DOHH2 (cell line): ENCODE measurements around the gene TOM1.

Experiments
- H3F3A ChIP-seq: fragments of 200-600 bp; sonication (generic), shearing (Covaris generic); 2 replicates; pipeline ENCODE4 v1.6.0; 2016; ENCODE audit warnings: antibody characterized with exemption, mild to moderate bottlenecking; ENCODE audit not compliant: control insufficient read depth, insufficient read depth
- H3K27ac ChIP-seq: fragments of 200-600 bp; sonication (generic); 2 replicates; pipeline ENCODE4 v1.5.1; 2014; ENCODE audit warnings: low read depth, mild to moderate bottlenecking, low read length, moderate library complexity
- H3K27me3 ChIP-seq: fragments of 200-600 bp; sonication (generic); 2 replicates; pipeline ENCODE4 v1.6.1; 2014; ENCODE audit warnings: mild to moderate bottlenecking, low read length, mixed read lengths; ENCODE audit not compliant: control insufficient read depth
- H3K36me3 ChIP-seq: fragments of 200-600 bp; sonication (generic); 2 replicates; pipeline ENCODE4 v1.6.1; 2014; ENCODE audit warnings: mild to moderate bottlenecking, low read length, moderate library complexity, mixed read lengths; ENCODE audit not compliant: control insufficient read depth
- H3K4me1 ChIP-seq: fragments of 200-600 bp; sonication (generic); 2 replicates; pipeline ENCODE4 v1.6.1; 2014; ENCODE audit warnings: mild to moderate bottlenecking, low read length, mixed read lengths; ENCODE audit not compliant: control insufficient read depth
- H3K4me2 ChIP-seq: fragments of 200-600 bp; sonication (generic); 2 replicates; pipeline ENCODE4 v1.6.0; 2014; ENCODE audit warnings: mild to moderate bottlenecking, low read length, moderate library complexity
- H3K4me3 ChIP-seq: fragments of 200-600 bp; sonication (generic); 2 replicates; pipeline ENCODE4 v1.5.1; 2014; ENCODE audit warnings: mild to moderate bottlenecking, low read length, mixed read lengths
- H3K79me2 ChIP-seq: fragments of 200-600 bp; sonication (generic); 2 replicates; pipeline ENCODE4 v1.6.1; 2014; ENCODE audit warnings: mild to moderate bottlenecking, low read length, mixed read lengths; ENCODE audit not compliant: control insufficient read depth
- H3K9me2 ChIP-seq: fragments of 200-600 bp; sonication (generic); replicated peaks from 2 replicates; pipeline ENCODE4 v1.6.1; 2014; ENCODE audit warnings: mild to moderate bottlenecking, low read length, mixed read lengths; ENCODE audit not compliant: control insufficient read depth
- H3K9me3 ChIP-seq: fragments of 200-600 bp; sonication (generic); 2 replicates; pipeline ENCODE4 v1.6.1; 2014; ENCODE audit warnings: antibody characterized with exemption, low read length, mixed read lengths; ENCODE audit not compliant: control insufficient read depth, insufficient read depth
- H4K20me1 ChIP-seq: fragments of 200-600 bp; sonication (generic); 2 replicates; pipeline ENCODE4 v1.6.0; 2014; ENCODE audit warnings: low read depth, mild to moderate bottlenecking, antibody characterized with exemption, low read length, moderate library complexity; ENCODE audit not compliant: control insufficient read depth, insufficient read depth
- EZH2phosphoT487 ChIP-seq: fragments of 200-600 bp; sonication (generic); IDR thresholded peaks from 2 replicates; pipeline ENCODE4 v1.6.1; 2017; ENCODE audit warnings: borderline replicate concordance, mild to moderate bottlenecking, antibody characterized with exemption, low read length, moderate library complexity, mixed read lengths
- TF ChIP-seq, protein P1 (sequence below): fragments of 200-600 bp; sonication (generic); IDR thresholded peaks from one replicate; pipeline ENCODE4 v1.5.1; 2014; ENCODE audit warnings: antibody characterized with exemption, mild to moderate bottlenecking, low read depth, low read length; ENCODE audit not compliant: poor library complexity, severe bottlenecking

Gene TOM1

DNA sequence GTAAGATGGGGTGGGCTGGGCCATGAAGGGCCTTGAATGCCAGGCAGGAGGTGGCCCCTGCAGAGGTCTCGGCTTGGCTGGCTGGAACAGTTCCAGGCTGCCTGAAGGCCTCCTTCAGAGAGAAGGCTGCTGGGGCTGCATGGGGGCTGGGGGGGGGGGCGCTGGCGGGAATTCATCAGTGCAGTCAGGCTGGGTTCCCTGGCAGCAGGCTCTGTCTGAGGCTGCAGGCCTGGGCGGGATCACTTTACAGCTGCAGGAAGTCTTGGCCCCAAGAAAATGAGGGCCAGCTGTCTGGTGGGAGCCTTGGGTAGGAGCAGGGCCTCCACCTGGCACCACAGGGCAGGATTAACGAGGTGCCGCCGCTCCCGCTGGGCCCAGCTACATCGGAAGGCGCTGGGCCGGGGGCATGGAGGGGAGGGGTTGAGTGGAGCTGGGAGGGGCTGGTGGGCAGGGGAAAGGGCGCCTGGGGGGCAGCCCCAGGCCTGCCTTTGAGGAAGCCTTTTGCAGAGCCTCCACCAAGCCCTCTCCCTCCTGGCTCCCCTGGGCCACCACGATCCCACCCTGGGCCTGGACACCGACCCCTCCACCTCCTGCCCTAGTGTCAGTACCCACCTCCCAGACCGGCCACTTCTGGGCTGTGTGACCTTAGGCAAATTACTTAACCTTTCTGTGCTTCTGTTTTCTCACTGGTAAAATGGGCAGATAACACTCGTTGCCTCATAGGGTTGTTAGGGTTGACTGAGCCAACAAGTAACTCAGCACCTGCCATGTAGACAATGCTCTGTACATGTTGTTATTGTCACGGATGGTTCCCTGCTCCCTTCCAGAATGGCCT, 50.2 kb downstream of the TOM1 start:
- Histone ChIP-seq H3K9me2 (no peaks in the 10 kb centered on the region), H3K36me3 (no peaks in the 10 kb centered on the region), H3K4me2 (peak overlapping the region; percentile 89), H4K20me1 (no peaks in the 10 kb centered on the region), H3K4me1 (peaks cover 51% of the 10 kb centered on the region), H3K27ac (peak overlapping the region; percentile 85), H3K27me3 (no peaks in the 10 kb centered on the region), H3F3A (peaks cover 5% of the 10 kb centered on the region; the same call in 1 of the 2 replicates), H3K4me3 (peak overlapping the region; percentile 72), H3K79me2 (no peaks in the 10 kb centered on the region), H3K9me3 (no peaks in the 10 kb centered on the region)
- TF ChIP-seq, protein P1, sequence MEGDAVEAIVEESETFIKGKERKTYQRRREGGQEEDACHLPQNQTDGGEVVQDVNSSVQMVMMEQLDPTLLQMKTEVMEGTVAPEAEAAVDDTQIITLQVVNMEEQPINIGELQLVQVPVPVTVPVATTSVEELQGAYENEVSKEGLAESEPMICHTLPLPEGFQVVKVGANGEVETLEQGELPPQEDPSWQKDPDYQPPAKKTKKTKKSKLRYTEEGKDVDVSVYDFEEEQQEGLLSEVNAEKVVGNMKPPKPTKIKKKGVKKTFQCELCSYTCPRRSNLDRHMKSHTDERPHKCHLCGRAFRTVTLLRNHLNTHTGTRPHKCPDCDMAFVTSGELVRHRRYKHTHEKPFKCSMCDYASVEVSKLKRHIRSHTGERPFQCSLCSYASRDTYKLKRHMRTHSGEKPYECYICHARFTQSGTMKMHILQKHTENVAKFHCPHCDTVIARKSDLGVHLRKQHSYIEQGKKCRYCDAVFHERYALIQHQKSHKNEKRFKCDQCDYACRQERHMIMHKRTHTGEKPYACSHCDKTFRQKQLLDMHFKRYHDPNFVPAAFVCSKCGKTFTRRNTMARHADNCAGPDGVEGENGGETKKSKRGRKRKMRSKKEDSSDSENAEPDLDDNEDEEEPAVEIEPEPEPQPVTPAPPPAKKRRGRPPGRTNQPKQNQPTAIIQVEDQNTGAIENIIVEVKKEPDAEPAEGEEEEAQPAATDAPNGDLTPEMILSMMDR: no peak
- TF ChIP-seq EZH2phosphoT487: no peak

DNA sequence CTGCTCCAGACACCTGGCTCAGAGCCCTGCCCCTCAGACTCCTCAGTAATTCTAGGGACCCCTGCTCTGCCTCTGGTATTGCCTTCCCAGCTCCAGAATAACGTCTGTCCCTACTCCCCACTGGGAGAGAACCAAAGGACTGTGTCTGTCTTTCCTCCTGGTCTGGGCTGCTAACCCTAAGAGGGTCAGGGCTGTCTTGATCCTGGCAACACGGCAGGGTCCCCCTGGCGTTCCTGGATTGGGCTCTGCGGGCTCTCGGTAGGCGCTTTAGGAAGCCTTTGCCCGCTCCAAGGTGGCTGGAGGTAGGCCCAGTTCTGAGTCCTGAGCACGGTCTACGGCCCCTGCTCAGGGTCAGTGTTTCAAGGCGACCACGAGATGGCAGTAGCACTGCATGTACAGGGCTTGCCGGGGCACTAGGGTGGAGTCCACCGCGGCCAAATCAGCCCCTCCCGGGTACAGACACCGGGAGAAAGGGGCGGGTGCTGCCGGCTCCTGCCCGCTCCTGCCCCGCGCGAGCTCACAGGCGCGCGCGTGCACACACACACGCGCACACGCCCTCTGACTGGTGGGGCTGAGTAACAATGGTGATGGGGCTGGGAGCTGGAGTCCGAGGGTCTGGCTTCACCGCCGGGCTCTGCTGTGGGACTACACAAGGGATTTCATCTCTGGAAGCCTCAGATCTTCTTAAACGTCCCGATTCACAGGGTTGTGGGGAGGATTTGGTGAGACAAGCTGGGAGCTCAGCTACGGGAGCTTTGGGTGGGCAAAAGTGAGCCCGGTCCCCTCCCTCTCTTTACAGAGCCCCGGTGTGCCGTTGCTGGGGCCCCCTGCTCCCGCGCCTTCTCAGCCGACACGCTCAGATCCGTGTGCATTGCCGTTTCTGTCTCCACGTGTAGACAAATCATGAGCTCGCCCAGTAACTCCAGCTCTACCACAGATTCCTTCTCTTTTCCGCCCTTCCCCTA, 51.1 kb downstream of the TOM1 start:
- TF ChIP-seq EZH2phosphoT487: no peak
- TF ChIP-seq, protein P1: peak; percentile 63
- Histone ChIP-seq H3K4me3 (peak overlapping the region; percentile 72), H3F3A (peaks cover 5% of the 10 kb centered on the region; the same call in 1 of the 2 replicates), H3K9me3 (no peaks in the 10 kb centered on the region), H3K79me2 (no peaks in the 10 kb centered on the region), H3K27ac (peak overlapping the region; percentile 85), H3K27me3 (no peaks in the 10 kb centered on the region), H3K36me3 (no peaks in the 10 kb centered on the region), H3K4me2 (peak overlapping the region; percentile 89), H3K9me2 (no peaks in the 10 kb centered on the region), H3K4me1 (peaks cover 53% of the 10 kb centered on the region), H4K20me1 (no peaks in the 10 kb centered on the region)

DNA sequence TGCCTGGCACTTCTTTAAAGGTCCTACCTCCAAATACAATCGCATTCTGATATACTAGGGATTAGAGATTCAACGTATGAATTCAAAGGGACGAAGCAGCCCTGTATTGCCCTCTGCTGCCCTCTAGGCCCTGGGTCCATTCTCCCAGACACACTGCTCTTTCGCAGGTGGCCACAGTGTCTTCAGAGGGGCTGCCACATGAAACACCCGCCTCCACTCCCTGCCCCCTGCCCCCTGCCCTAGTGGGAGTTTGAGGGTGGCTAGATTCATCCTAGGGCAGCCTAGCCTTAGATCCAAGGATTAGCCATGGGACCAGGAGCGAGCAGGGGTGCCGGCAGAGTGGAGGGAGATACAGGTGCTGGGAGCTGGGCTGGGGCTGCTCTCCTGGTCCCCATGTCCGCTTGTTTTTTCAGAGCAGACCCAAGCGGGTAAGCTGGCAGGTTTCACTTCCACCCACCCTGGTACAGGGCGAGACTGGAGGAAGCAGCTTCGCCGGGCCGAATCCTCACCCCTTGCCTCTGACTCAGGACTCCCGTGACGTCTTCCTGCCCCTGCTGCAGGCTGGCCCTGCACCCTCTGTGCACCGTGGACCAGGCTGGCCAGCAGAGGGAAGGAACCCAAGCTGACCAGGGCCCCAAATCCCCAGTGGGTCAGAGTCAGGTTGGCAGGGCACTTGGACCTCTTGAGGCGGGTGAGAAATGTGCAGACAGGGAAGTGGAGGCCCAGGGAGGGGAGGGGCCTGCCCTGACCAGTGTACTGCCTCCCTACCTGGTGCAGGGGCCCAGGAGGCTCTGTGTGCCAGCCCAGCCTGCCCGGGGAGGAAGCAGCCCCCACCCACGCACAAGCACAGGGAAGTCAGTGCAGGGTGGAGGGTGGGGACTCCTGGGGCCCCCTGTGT, 52.8 kb downstream of the TOM1 start:
- Histone ChIP-seq H3K36me3 (no peaks in the 10 kb centered on the region), H3F3A (peaks cover 5% of the 10 kb centered on the region; the same call in 1 of the 2 replicates), H3K4me2 (peak overlapping the region; percentile 89), H3K27me3 (no peaks in the 10 kb centered on the region), H3K27ac (peak overlapping the region; percentile 85), H3K4me1 (peaks cover 61% of the 10 kb centered on the region), H3K9me2 (no peaks in the 10 kb centered on the region), H3K79me2 (no peaks in the 10 kb centered on the region), H4K20me1 (no peaks in the 10 kb centered on the region), H3K9me3 (no peaks in the 10 kb centered on the region), H3K4me3 (peak overlapping the region; percentile 60)
- TF ChIP-seq EZH2phosphoT487: no peak
- TF ChIP-seq, protein P1: peak; percentile 61
